Ishikawa (cell line): ENCODE measurements around the gene LRRC70.

Experiments
- CEBPB ChIP-seq: IDR thresholded peaks from 2 replicates; pipeline ENCODE4 v1.6.1; 2012
- EP300 ChIP-seq: IDR thresholded peaks from 2 replicates; pipeline ENCODE4 v1.6.1; 2012; ENCODE audit warnings: borderline replicate concordance
- RAD21 ChIP-seq: IDR thresholded peaks from 2 replicates; pipeline ENCODE4 v1.6.1; 2012; ENCODE audit warnings: low read depth
- REST ChIP-seq: IDR thresholded peaks from 2 replicates; pipeline ENCODE4 v1.6.1; 2012; ENCODE audit warnings: low read depth, mild to moderate bottlenecking
- TAF1 ChIP-seq: IDR thresholded peaks from 2 replicates; pipeline ENCODE4 v1.6.1; 2012; ENCODE audit warnings: low read depth, mild to moderate bottlenecking
- TCF12 ChIP-seq: IDR thresholded peaks from 2 replicates; pipeline ENCODE4 v1.6.1; 2012; ENCODE audit warnings: low read depth
- TEAD4 ChIP-seq: IDR thresholded peaks from 2 replicates; pipeline ENCODE4 v1.6.1; 2012
- YY1 ChIP-seq: IDR thresholded peaks from 2 replicates; pipeline ENCODE4 v1.6.1; 2012; ENCODE audit warnings: low read depth

- no peak for TF ChIP-seq EP300
- no peak for TF ChIP-seq REST
- TF ChIP-seq RAD21, result no peak
- TF ChIP-seq TEAD4, result no peak
- TF ChIP-seq CEBPB, result no peak
- TF ChIP-seq YY1, result no peak
- no peak for TF ChIP-seq TAF1
- no peak for TF ChIP-seq TCF12
Measured at GRCh38 chr5:62538017-62538942, 40.3 kb upstream of the LRRC70 start.
